DOHH2 (cell line): Measurements from ENCODE around the gene PRKCH.
A peak's percentile ranks its signal among the peaks of the same experiment; 100 is the strongest.

Experiments used
- EZH2phosphoT487 ChIP-seq: fragments of 200-600 bp; sonication (generic); IDR thresholded peaks from 2 replicates; pipeline ENCODE4 v1.6.1; 2017; ENCODE audit warnings: borderline replicate concordance, mild to moderate bottlenecking, antibody characterized with exemption, low read length, moderate library complexity, mixed read lengths
- TF ChIP-seq, protein P1 (sequence below): fragments of 200-600 bp; sonication (generic); IDR thresholded peaks from one replicate; pipeline ENCODE4 v1.5.1; 2014; ENCODE audit warnings: antibody characterized with exemption, mild to moderate bottlenecking, low read depth, low read length; ENCODE audit not compliant: poor library complexity, severe bottlenecking

DNA sequence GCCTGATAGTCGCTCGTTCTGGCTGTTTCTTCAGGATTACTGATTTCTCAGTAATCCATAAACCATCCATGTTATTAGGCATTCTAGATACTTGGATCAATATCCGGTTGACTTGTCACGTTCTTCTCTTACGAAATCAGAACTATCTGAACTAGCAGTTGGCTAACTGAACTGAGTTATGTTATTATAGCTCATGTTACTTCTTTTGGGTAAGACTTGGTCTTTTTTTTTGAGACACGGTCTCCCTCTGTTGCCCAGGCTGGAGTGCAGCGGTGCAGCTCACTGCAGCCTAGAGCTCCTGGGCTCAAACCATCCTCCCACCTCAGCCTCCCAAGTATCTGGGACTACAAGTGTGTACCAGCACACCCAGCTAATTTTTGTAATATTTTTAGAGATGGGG, 178.6 kb downstream of the PRKCH start:
- TF ChIP-seq, protein P1, sequence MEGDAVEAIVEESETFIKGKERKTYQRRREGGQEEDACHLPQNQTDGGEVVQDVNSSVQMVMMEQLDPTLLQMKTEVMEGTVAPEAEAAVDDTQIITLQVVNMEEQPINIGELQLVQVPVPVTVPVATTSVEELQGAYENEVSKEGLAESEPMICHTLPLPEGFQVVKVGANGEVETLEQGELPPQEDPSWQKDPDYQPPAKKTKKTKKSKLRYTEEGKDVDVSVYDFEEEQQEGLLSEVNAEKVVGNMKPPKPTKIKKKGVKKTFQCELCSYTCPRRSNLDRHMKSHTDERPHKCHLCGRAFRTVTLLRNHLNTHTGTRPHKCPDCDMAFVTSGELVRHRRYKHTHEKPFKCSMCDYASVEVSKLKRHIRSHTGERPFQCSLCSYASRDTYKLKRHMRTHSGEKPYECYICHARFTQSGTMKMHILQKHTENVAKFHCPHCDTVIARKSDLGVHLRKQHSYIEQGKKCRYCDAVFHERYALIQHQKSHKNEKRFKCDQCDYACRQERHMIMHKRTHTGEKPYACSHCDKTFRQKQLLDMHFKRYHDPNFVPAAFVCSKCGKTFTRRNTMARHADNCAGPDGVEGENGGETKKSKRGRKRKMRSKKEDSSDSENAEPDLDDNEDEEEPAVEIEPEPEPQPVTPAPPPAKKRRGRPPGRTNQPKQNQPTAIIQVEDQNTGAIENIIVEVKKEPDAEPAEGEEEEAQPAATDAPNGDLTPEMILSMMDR = peak; percentile 52
- no peak for TF ChIP-seq EZH2phosphoT487
